Fibroblast of skin of abdomen (primary cell): ENCODE measurements around the gene OR6C1. TPM values are rescaled to one million over a fixed set of nuclear protein-coding genes. Genes with fewer than 3 reads are reported as not detected.
"Not testable (repeated sequence)": the region's sequence is repeated elsewhere in the genome, so short reads cannot be mapped to it uniquely, and the experiment has no call there.

ENCODE experiments used
- DNase-seq: peaks from one replicate; pipeline ENCODE4 v3.0.0-alpha.2; 2013
- polyA plus RNA-seq, 2 experiments: library from polyadenylated mRNA; unstranded; fragments of 120-200 nt; gene quantifications; one replicate each; pipeline ENCODE4 v1.2.1, GENCODE V29; 2013; ENCODE audit not compliant: insufficient read length in 2 of 2

The OR6C1 gene
- not detected for polyA plus RNA-seq (2013, experiment 1 of 2; ENCODE audit: insufficient read length)
- polyA plus RNA-seq (2013, experiment 2 of 2; ENCODE audit: insufficient read length) = not detected

DNA sequence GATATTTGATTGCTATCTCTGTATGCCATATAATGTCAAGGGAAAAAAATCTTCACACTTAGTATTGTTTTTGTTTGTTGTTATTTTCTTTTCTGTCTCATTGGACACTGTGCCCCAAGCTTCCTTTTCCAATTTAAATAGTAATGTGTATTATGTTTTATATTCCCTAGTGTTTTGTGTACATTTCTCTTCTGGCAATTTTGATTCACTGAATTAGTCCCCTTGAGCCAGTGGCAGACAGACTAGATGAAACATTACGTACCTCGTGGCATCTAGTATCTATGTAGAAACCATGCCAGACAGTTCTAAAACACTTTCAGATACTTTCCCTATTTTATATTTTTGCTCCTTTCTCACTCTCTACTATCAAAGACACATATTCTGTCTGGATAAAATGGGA is at the start of gene OR6C1:
OR6C1 (plus strand) TSS at position 301 of the 400 bp plus-strand sequence. CDS start 6,257 bp downstream, outside the sequence.
- DNase-seq = no peak

DNA sequence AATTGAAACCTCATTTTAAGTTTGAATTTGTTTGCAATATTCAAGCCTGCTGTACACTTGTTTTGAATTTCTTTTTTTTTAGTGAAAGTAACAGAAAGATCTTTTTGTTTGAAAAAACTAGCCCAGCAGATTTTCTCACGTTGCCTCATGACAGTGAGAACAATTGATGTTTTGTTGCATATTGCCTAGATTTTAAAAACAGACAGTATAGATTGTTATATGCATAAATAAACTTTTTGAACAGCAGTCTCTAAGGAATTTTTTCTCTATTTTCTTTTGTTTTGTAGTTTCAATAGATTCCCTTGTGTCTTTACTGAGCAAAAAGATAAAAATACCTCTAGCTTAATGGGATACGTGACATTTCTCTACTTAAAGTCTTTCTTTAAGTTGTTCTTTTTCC is 33.2 kb upstream of the OR6C1 start:
- DNase-seq = no peak

DNA sequence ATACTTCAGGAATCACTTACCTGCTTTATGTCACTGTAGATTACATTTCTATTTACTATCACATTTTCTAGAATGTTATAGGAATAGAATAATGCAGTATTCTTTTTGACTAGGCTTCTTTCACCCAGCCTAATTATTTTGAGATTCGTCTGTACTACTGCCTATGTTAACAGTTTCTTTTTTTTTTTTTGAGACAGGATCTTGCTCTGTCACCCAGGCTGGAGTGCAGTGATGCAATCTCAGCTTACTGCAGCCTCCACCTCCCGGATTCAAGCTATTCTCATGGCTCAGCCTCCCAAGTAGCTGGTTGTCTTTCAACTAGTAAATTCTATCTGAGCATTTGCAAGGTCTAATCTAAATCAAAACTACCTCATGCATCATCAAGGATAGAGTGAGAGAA is 24.1 kb upstream of the OR6C1 start:
- DNase-seq = no peak

DNA sequence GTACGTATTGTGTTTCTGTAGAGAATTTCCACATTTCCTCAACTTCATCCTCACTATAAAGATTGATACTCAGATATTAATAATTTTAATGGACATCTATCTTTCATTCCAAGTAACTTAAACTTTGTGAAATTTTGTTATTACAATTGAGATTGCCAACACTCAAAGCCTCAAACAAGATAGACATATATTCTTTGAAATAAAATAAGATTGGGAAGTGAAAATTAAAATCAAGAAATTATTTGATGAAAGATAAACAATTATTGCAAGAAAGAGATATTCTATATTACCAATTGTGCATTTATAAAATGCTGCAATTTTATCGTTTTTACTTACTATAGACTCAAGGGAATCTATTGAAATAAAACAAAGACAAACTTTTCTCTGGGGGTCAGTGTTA is 17.7 kb upstream of the OR6C1 start, which contains the start of gene OR6C6:
OR6C6 (minus strand) TSS at position 101 of the 400 bp plus-strand sequence. CDS start 1,337 bp downstream, outside the sequence.
- no peak for DNase-seq

DNA sequence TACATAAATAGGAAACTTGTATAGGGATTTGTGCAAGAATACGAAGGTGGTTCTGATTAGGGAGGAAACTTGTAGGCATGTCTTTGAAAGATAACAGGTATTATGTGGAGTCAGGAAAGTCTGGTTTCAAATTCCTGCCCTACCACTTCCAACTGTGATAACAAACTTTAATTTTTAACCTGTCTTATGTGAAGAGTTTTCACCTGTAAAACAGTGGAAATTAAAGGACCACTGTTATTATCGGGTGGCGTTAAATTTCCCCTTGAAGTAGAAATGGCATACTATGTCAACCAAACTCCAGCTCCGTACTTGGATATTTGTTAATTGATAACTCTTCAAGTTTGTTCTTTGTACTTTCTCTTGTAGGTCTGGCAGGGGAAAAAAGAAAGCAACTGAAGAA is 6.1 kb downstream of the OR6C1 start:
- DNase-seq = no peak

DNA sequence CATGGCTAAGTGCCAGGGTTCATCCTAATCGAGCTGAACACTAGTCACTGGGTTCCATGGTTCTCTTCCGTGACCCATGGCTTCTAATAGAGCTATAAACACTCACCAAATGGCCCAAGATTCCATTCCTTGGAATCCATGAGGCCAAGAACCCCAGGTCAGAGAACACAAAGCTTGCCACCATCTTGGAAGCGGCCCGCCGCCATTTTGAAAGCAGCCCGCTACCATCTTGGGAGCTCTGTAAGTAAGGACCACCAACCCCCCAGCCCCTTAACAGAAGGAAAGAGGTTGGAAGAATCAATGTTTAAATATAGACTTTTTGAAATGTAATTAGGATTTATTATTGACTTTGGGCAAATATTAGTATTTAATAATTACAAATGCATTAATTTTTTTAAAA is 11.7 kb downstream of the OR6C1 start:
- DNase-seq = not testable (repeated sequence)

DNA sequence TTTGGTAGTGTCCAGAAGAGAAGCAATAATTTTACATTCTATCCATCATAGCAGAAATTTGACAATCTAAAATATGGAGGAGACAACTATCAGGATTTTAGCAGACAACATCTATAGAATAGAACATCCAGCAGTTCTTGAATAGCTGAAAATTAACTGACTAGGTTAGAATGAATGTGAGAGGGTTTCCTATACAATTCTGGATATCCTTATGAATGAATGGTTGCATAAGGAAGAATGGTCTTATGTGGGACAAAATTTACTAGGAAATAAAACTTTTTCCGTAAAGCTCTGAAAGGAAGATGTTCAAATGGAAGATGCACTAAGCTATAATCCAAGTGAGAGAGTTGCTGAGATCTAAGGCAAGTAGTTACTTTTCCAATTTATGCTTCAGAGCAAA is 16.3 kb downstream of the OR6C1 start, which contains the start of gene OR6C3:
OR6C3 (plus strand) TSS at position 301 of the 400 bp plus-strand sequence. CDS start 955 bp downstream, outside the sequence.
- DNase-seq = no peak

DNA sequence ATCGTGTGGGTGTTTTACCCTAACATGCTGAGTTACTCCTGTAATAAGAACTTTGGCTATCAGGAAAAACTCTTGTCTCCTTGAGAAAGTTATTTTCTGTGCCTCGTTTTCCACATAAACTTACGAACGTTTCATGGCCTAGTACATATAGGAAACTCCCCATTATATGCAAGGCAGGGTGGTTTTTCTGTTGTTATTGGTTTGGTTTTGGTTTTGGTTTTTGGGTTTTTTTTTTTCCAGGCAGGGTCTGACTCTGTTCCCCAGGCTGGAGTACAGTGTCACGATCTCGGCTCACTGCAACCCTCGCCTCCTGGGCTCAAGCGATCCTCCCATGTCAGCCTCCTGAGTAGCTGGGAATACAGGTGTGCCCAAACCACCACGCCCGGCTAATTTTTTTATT is 21.9 kb downstream of the OR6C1 start:
- DNase-seq = no peak

DNA sequence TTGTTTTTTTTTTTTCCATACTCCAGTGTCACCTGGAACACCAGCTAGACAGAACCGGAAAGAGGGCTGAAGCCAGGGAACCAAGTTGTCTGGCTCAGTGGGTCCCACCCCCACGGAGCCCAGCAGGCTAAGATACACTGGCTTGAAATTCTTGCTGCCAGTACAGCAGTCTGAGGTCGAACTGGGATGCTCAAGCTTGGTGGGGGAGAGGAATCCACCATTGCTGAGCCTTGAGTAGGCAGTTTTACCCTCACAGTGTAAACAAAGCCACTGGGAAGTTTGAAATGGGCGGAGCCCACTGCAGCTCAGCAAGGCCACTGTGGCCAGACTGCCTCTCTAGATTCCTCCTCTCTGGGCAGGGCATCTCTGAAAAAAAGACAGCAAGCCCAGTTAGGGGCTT is 41.2 kb downstream of the OR6C1 start:
- DNase-seq = not testable (repeated sequence)

DNA sequence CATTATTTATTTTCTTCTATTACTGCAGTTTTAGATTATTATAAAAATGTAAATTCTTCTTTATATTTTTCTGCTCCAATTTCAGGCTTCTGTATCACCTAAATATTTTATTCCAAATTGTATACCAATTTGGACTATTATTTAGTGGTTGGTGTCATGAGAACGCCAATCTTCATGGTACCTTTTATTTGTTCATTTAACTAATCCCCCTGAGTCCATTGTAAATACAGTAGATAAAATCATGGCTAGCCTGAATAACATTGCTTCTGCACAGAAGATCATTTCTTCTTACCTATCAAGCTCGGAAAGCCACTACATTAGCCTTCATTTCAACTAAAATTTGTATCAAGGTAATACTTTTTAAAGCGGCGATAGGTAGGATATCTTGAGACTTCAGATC is 48.5 kb downstream of the OR6C1 start, which contains the start of gene OR6C75:
OR6C75 (plus strand) TSS at position 301 of the 400 bp plus-strand sequence. CDS start 2,136 bp downstream, outside the sequence.
- DNase-seq = no peak

DNA sequence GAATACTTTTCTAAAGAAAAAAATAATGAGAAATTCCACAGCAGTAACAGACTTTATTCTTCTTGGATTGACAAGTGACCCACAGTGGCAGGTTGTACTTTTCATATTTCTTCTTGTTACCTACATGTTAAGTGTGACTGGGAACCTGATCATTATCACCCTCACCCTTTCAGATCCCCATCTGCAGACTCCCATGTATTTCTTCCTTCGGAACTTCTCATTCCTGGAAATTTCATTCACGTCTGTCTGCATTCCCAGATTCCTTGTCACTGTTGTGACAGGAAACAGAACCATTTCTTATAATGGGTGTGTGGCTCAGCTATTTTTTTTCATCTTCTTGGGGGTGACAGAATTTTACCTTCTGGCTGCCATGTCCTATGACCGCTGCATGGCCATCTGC is 50.9 kb downstream of the OR6C1 start:
- no peak for DNase-seq
